ENCODE results near the gene WASF2.
"Not testable (repeated sequence)": the region's sequence is repeated elsewhere in the genome, so short reads cannot be mapped to it uniquely, and the experiment has no call there.

The WASF2 gene

GRCh38 chr1:27521861-27522431 lies 32.0 kb upstream of the WASF2 start:
- no peak for DNase-seq

DNA sequence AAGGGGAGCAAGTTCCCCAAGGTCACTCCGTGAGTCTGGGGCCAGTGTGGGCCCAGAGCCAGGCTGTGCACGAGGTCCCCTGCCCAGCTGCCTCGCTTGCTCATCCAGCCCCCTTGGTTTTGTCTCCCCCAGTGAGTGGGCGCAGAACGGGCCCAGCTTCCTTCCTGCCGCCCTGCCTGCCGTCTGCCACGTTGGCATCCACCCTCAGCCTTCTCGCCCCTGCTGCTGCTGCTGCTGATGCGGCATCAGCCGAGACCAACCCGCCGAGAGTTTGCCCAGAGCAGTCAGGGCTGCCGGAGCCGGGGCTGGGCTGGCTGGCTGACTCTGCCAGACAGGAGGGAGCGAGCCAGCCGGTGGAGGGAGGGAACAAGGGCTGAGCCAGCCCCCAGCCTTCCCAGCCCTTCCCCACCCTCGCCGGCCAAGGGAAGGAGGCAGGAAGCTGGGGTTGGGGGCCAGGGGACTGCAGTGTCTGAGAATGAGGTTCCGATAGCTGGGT lies 31.4 kb upstream of the WASF2 start:
- DNase-seq, result no peak

DNA sequence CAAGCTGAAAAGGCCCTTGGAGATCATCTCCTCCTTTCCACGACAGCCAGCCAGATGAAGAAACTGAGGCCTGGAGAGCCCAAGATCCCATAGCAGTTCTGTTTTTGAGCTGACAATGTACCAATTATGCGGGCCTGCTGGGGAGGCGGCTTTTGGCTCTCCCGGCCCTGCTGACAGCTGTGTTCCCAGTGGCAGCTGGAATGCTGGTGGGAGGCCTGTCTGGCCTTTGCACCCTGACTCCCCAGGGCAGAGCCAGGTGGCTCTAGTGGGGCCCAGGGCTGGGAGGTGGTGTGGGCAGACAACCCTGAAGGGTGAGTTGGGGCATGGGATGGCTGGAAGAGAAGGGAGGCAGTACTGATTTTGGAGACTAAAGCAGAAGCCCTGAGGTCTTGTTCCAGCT lies 30.7 kb upstream of the WASF2 start:
- DNase-seq, result no peak

DNA sequence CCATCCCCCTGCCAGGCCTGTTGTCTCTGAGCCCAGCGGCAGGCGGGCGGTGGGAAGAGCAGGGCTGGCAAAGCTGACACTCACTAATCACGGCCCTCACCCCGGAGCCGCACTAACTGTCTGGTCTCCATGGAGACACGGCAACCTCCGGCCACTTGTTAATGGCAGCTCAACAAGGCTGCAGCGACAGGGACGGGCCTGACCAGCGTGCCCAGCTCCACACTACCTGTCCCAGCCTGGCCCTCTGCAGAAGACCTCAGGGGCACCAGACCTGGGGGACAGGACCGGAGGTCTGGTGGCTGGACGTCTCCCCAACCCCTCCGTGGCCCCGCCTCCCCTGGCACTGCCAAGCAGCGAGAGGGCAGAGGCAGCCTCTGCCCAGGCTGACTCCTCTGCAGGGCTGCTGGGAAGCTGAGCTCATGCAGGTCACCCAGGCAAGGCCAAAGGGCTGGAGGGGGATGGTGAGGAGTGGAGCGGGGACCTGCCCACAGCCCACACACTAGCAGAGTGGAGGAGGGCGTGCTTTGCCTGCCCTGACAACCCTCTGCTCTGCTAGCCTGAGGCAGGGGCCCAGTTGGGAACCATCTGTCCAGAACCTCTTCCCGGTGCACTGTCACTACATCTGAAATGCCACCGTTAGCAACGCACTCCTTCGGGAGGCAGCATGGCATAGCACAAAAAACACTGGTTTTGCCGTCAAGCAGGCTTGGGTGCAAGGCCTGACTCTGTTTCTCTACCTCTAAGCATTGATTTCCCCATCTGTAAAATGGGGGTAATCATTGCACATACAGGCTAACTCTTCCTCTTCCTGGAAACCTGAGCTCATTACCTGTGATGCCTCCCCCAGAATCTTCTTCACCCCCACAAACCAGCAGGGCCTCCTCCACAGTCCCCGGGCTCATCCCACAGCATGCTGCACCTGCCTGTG lies 29.6 kb upstream of the WASF2 start:
- no peak for DNase-seq

- DNase-seq, result no peak
Measured at GRCh38 chr1:27518808-27519207, 28.8 kb upstream of the WASF2 start.

DNA sequence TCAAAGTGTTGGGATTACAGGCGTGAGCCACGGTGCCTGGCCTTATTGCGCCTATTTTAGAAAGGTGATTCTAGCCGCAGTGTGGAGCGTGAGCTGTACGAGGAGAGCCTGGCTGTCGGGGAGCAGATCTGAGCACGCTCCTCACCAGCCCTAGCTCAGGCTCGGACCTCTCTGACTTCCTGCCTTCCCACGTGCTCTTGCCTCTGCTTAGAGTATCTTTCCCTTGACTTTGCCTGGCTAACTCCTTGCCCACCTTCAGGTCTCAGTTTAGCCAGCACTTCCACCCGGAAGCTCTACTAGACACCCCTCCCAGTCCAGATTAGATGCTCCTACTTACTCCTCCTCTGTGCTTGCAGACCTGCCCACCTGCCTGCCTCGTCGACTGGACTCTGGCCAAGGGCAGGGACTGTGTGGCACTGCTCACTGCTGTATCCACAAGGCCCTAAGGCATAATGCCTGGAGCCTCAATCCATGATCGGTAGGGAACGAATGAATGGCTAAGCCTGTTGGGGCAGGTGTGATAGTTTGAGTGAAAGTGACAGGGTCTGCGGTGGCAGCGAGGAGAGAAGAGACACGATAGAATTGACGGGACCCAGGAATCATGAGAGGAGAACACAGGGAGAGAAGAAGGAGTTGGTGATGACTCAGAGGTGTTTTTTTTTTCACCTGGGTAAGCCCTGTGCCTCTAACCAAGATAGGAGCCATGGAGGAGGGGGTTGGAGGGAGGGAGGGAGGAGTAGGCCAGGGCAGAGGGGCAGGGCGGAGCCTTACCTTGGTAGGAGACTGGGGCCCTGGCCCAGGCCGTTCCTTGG lies 28.1 kb upstream of the WASF2 start:
- no peak for DNase-seq

GRCh38 chr1:27517301-27517700 lies 27.3 kb upstream of the WASF2 start:
- no peak for DNase-seq

DNA sequence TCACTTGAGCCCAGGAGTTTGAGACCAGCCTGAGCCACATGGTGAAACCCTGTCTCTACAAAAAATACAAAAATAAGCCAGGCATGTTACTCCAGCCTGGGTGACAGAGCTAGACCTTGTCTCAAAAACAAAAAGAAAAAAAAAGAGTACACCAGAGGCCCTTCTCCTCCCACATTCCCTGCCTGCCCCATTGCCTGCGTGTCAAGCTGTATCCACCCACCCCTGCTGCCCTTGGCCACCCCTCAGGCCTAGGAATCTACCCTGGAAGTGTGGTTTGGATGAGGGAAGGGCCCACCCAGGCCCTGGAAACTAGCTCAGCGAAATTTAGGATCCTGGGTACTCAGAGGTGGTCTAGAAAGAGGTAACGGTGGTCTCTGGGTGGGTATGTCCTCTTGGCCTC lies 25.7 kb upstream of the WASF2 start:
- no peak for DNase-seq

- no peak for DNase-seq
Measured at GRCh38 chr1:27513958-27514357, 24.0 kb upstream of the WASF2 start.

DNA sequence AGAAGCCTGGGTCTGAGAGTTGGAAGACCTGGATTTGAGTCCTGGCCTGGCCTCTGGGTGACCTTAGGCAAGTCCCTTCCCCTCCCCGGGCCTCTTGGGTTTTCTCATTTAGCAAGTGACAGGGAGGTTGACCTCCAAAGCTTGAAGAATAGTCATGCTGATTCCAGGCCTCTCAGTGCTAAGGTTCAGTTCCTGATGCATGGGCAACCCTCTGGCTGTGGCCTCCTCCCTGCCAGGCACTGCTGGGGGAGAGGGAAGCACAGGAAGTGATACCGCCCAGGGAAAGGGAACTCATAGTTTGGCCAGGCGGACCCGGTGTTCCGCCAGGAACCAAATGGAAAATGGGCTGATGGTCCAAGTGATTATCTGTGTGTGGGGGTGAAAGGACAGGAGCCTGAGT lies 23.6 kb upstream of the WASF2 start:
- no peak for DNase-seq

GRCh38 chr1:27509127-27510080 lies 19.4 kb upstream of the WASF2 start:
- peak; percentile 1 for DNase-seq

GRCh38 chr1:27507960-27508665 lies 18.1 kb upstream of the WASF2 start:
- no peak for DNase-seq

GRCh38 chr1:27506703-27507102 lies 16.7 kb upstream of the WASF2 start:
- DNase-seq, result no peak

- no peak for DNase-seq
Measured at GRCh38 chr1:27505420-27505680, 15.4 kb upstream of the WASF2 start.

GRCh38 chr1:27504588-27505419 lies 14.8 kb upstream of the WASF2 start:
- DNase-seq, result no peak

DNA sequence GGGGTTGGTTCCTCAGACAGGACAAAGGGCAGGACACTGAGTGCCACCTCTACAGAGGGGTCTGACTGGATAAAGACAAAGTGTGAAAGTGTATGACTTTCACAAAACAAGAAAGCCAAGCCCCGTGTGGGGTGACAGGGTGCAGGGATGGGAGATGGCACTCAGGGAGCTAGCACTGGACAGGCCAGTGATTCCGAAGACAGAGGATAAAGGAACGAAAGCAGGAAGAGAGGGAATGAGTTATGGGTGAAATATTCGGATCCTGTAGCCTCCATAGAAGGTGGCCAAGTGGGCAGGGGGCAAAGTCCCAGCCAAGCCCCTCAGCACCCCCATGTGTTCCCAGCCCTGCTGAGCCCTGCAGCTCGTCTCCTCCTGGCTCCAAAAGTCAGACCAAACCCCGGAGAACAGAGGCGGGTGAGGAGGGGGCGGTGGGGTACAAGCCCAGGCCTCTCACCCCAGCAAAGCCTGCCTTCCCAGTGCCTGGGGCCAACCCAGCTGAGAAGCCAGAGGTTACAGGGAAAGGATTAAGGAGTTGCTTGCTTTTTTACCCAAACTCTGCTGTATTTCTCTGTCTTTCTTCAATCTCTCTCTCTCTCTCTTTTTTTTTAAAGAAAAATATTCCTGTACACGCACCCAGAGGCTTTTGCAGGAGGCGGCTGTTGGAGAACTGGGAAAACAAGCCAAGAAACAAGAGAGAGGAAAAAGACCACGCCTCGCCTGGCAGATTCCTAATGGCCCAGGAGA lies 14.0 kb upstream of the WASF2 start:
- no peak for DNase-seq

GRCh38 chr1:27503033-27503432 lies 13.1 kb upstream of the WASF2 start:
- no peak for DNase-seq

DNA sequence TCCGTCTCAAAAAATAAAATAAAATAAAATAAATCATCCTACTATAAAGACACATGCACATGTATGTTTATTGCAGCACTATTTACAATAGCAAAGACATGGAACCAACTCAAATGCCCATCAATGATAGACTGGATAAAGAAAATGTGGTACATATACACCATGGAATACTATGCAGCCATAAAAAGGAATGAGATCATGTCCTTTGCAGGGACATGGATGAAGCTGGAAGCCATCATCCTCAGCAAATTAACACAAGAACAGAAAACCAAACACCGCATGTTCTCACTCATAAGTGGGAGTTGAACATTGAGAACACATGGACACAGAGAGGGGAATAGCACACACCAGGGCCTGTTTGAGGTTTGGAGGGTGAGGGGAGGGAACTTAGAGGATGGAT lies 11.2 kb upstream of the WASF2 start:
- not testable (repeated sequence) for DNase-seq

DNA sequence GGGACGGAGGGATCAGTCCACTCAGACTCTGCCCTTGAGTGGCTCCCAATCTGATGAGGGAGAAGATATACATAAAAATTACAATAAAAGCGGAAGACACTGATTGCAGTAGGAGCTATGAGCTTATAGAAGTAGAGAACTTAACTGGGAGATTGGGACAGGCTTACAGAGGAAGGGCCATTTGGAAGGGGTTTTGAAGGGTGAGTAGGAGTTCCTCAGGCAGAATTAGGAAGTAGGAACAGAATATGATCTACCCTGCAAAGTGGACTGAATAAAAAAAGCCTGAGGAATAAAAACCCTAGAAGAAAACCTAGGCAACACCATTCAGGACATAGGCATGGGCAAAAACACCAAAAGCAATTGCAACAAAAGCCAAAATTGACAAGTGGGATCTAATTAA lies 9.2 kb upstream of the WASF2 start:
- DNase-seq, result no peak

DNA sequence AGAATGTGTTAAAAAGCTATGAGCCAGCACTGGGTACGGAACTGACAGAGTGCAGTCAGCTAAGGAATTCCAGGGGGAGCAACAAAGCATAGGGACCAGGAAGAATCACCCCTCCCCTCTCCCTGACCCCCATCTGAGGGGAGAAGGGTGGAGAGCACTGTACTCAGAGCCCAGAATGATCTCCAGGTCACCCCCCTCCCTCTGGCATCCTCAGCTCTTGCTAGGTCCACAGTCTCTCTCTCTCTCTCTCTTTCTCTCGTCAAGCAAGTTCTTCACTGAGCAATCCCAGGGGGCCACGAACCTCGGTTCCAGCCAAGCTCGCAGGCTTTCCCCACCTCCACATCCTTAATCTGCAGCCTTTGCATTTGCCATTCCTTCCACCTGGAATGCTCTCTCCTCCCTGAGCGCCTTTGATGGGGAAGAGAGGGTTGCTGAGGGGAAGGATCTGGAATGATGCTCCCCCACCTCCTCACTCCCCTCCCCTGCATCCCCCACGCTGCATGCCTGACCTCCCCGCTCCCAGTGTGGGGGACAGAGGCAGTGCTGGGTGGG lies 6.7 kb upstream of the WASF2 start:
- no peak for DNase-seq
